Suprapubic skin (tissue), 4 donors: ENCODE data around the gene PRR15L.
A peak's percentile ranks its signal among the peaks of the same experiment; 100 is the strongest.

Source experiments
- CTCF ChIP-seq, 2 donors: fragments of 200-600 bp in 1 of 2; fragments of 450-650 bp in 1 of 2; sonication (generic) in 1 of 2; IDR thresholded peaks; one replicate each; pipeline ENCODE4 v1.5.1; 2016 to 2019; ENCODE audit warnings: antibody characterized with exemption in 2 of 2, mild to moderate bottlenecking in 1 of 2, moderate library complexity in 1 of 2
- EP300 ChIP-seq: sonication (generic); formaldehyde crosslinking; IDR thresholded peaks from one replicate; pipeline ENCODE4 v1.6.1; 2017; ENCODE audit warnings: antibody characterized with exemption
- POLR2A ChIP-seq, 2 donors: fragments of 450-650 bp; IDR thresholded peaks; one replicate each; pipeline ENCODE4 v1.6.1; 2017; ENCODE audit warnings: antibody characterized with exemption in 2 of 2, mild to moderate bottlenecking in 2 of 2, moderate library complexity in 2 of 2
- POLR2AphosphoS5 ChIP-seq, 3 donors: sonication (generic); formaldehyde crosslinking; IDR thresholded peaks; one replicate each; pipeline ENCODE4 v1.6.1; 2017; ENCODE audit warnings: antibody characterized with exemption in 3 of 3

GRCh38 chr17:47978324-47978723 lies 20.6 kb upstream of the PRR15L start:
- TF ChIP-seq CTCF (IDR thresholded peaks at IDR 0.05) (peak; percentile 48 to 61), POLR2AphosphoS5 (IDR thresholded peaks at IDR 0.05) (no peak), EP300 (no peak), POLR2A (IDR thresholded peaks at IDR 0.05) (no peak)
